K562 (cell line): ENCODE results near the gene HMGA1. TPM values are rescaled to one million over a fixed set of nuclear protein-coding genes. Genes with fewer than 3 reads are reported as not detected.

ENCODE experiments used
- BDP1 ChIP-seq: IDR thresholded peaks from 3 replicates; pipeline ENCODE4 v1.6.1; 2011; ENCODE audit not compliant: insufficient read length, insufficient read depth
- BRD4 ChIP-seq: fragments of 200-600 bp; sonication (generic); IDR thresholded peaks from 2 replicates; pipeline ENCODE4 v1.6.1; 2017; ENCODE audit warnings: inconsistent platforms
- E2F5 ChIP-seq: sonication (generic); formaldehyde crosslinking; IDR thresholded peaks from 2 replicates; pipeline ENCODE4 v1.8.0; 2022; ENCODE audit warnings: mild to moderate bottlenecking, missing genetic modification reagents
- HCFC1 ChIP-seq: IDR thresholded peaks from 2 replicates; pipeline ENCODE4 v1.6.1; 2012; ENCODE audit warnings: low read depth, low read length, improper control_type of control experiment
- HNRNPH1 ChIP-seq: fragments of 200-400 bp; formaldehyde crosslinking; optimal IDR thresholded peaks from 2 replicates; pipeline ENCODE3; 2017; ENCODE audit warnings: low read depth, mild to moderate bottlenecking, low read length, moderate library complexity
- MCM2 ChIP-seq: fragments of 450-650 bp; IDR thresholded peaks from 2 replicates; pipeline ENCODE4 v1.6.1; 2017; ENCODE audit warnings: low read depth, mild to moderate bottlenecking
- MECOM ChIP-seq: fragments of 250-450 bp; sonication (Bioruptor Pico); IDR thresholded peaks from 2 replicates; pipeline ENCODE4 v1.8.0; 2022; ENCODE audit warnings: inconsistent platforms
- MEF2D ChIP-seq: conservative IDR thresholded peaks from 2 replicates; pipeline ENCODE4 v1.6.1; 2016; ENCODE audit warnings: low read depth, missing genetic modification characterization, missing compliant biosample characterization
- NFE2 ChIP-seq: IDR thresholded peaks from 2 replicates; pipeline ENCODE4 v1.6.1; 2014; ENCODE audit warnings: antibody characterized with exemption, low read depth
- NR2F6 ChIP-seq: fragments of 450-650 bp; formaldehyde crosslinking; IDR thresholded peaks from 2 replicates; pipeline ENCODE4 v1.4.0; 2020; ENCODE audit warnings: mild to moderate bottlenecking
- NR3C1 ChIP-seq: sonication (generic); formaldehyde crosslinking; IDR thresholded peaks from 2 replicates; pipeline ENCODE4 v1.8.1; 2022; ENCODE audit warnings: missing genetic modification reagents
- SRSF9 ChIP-seq: fragments of 200-400 bp; formaldehyde crosslinking; IDR thresholded peaks from 2 replicates; pipeline ENCODE4 v1.6.1; 2017; ENCODE audit warnings: low read depth, low read length, borderline replicate concordance
- ZBTB8A ChIP-seq: fragments of 450-650 bp; IDR thresholded peaks from 2 replicates; pipeline ENCODE4 v1.6.1; 2018; ENCODE audit warnings: mild to moderate bottlenecking, moderate library complexity; ENCODE audit not compliant: partially characterized antibody
- ZNF184 ChIP-seq: sonication (generic); formaldehyde crosslinking; IDR thresholded peaks from 2 replicates; pipeline ENCODE4 v1.5.0; 2020; ENCODE audit warnings: missing genetic modification reagents
- ZNF592 ChIP-seq: fragments of 450-650 bp; IDR thresholded peaks from 2 replicates; pipeline ENCODE4 v1.6.1; 2017; ENCODE audit warnings: antibody characterized with exemption, mild to moderate bottlenecking
- ZNF655 ChIP-seq: fragments of 250-450 bp; sonication (Bioruptor Pico); IDR thresholded peaks from 2 replicates; pipeline ENCODE4 v1.5.0; 2021
- polyA plus RNA-seq, 8 experiments: library from polyadenylated mRNA; depleted of rRNA in 4 of 8; stranded (reverse) in 5 of 8; unstranded in 3 of 8; fragments of >200 nt; fragmentation: Nextera tagmentation in 2 of 8; fragmentation: Illumina TruSeq in 1 of 8; extraction: Ambion mirVana in 2 of 8; extraction: Trizol in 1 of 8; gene quantifications; 2 replicates each; pipeline versions ENCODE4 v1.2.1 to v1.2.3, GENCODE V29; 2011 to 2014; ENCODE audit warnings: inconsistent platforms in 1 of 8, missing spikeins in 1 of 8
- total RNA-seq, 7 experiments: library from RNA; depleted of rRNA in 6 of 7; stranded (reverse); fragments of >200 nt in 6 of 7; fragmentation: Illumina TruSeq in 2 of 7; extraction: Trizol in 2 of 7; gene quantifications; 2 replicates each; pipeline versions ENCODE4 v1.2.1 to v1.2.3, GENCODE V29; 2011 to 2021; ENCODE audit warnings: low replicate concordance in 1 of 7
- TF ChIP-seq, protein P1 (sequence below): fragments of 250-450 bp; sonication (Bioruptor Pico); IDR thresholded peaks from 2 replicates; pipeline ENCODE4 v1.4.0; 2020; ENCODE audit warnings: mild to moderate bottlenecking, moderate library complexity, borderline replicate concordance

HMGA1 gene
- total and polyA plus RNA-seq, 9 of the 15 experiments (the other 6 are each of a cell fraction or from before 2014, with no cell fraction given): 27.8 to 1,947 (median 594) TPM

GRCh38 chr6:34246563-34247391 is 10.1 kb downstream of the HMGA1 start (continued):
- TF ChIP-seq NR3C1 (no peak), BRD4 (no peak), MECOM (CRISPR knock-in tag) (no peak), MEF2D (tag) (no peak), E2F5 (CRISPR knock-in tag) (no peak), SRSF9 (no peak), ZBTB8A (no peak), NR2F6 (no peak), HNRNPH1 (no peak), HCFC1 (peak; percentile 9; the same call in 1 of the 2 replicates), ZNF655 (CRISPR knock-in tag) (no peak), ZNF592 (peak; percentile 76), BDP1 (no peak), ZNF184 (CRISPR knock-in tag) (no peak), NFE2 (no peak), MCM2 (no peak)
- TF ChIP-seq, protein P1, sequence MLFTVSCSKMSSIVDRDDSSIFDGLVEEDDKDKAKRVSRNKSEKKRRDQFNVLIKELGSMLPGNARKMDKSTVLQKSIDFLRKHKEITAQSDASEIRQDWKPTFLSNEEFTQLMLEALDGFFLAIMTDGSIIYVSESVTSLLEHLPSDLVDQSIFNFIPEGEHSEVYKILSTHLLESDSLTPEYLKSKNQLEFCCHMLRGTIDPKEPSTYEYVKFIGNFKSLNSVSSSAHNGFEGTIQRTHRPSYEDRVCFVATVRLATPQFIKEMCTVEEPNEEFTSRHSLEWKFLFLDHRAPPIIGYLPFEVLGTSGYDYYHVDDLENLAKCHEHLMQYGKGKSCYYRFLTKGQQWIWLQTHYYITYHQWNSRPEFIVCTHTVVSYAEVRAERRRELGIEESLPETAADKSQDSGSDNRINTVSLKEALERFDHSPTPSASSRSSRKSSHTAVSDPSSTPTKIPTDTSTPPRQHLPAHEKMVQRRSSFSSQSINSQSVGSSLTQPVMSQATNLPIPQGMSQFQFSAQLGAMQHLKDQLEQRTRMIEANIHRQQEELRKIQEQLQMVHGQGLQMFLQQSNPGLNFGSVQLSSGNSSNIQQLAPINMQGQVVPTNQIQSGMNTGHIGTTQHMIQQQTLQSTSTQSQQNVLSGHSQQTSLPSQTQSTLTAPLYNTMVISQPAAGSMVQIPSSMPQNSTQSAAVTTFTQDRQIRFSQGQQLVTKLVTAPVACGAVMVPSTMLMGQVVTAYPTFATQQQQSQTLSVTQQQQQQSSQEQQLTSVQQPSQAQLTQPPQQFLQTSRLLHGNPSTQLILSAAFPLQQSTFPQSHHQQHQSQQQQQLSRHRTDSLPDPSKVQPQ: no peak
